NCI-H2107 (cell line): ENCODE results near the gene CAPSL.
"Not testable (repeated sequence)": the region's sequence is repeated elsewhere in the genome, so short reads cannot be mapped to it uniquely, and the experiment has no call there.

Source experiments
- DNase-seq: peaks from one replicate; lab custom pipeline; 2025; lab: John Stamatoyannopoulos, UW

The CAPSL gene

GRCh38 chr5:35876454-35876853 lies 62.0 kb downstream of the CAPSL start:
- no peak for DNase-seq

- DNase-seq = no peak
These were observed 67.8 kb downstream of the CAPSL start for GRCh38 chr5:35870605-35871004.

- no peak for DNase-seq
These were observed 68.6 kb downstream of the CAPSL start for GRCh38 chr5:35869685-35870277.

- DNase-seq = no peak
These were observed 70.4 kb downstream of the CAPSL start for GRCh38 chr5:35867998-35868397.

- no peak for DNase-seq
These were observed 75.3 kb downstream of the CAPSL start for GRCh38 chr5:35863159-35863558.

GRCh38 chr5:35862126-35862525 lies 76.3 kb downstream of the CAPSL start:
- no peak for DNase-seq

- no peak for DNase-seq
These were observed 76.7 kb downstream of the CAPSL start for GRCh38 chr5:35861718-35862117.

- DNase-seq = no peak
These were observed 77.7 kb downstream of the CAPSL start for GRCh38 chr5:35860686-35861085.

GRCh38 chr5:35859101-35859661 lies 79.2 kb downstream of the CAPSL start:
- no peak for DNase-seq

GRCh38 chr5:35857606-35858205 lies 80.7 kb downstream of the CAPSL start:
- no peak for DNase-seq

GRCh38 chr5:35856765-35857351 lies 81.6 kb downstream of the CAPSL start, which contains the start of gene IL7R:
Gene IL7R (plus strand): TSS chr5:35856891. CDS start chr5:35856978, 87 bp downstream.
- no peak for DNase-seq

GRCh38 chr5:35856186-35856764 lies 82.1 kb downstream of the CAPSL start:
- not testable (repeated sequence) for DNase-seq

GRCh38 chr5:35855187-35855586 lies 83.2 kb downstream of the CAPSL start:
- DNase-seq = no peak
